Endothelial cell of umbilical vein (primary cell): ENCODE results near the gene SEMA4A. TPM values are rescaled to one million over a fixed set of nuclear protein-coding genes. Genes with fewer than 3 reads are reported as not detected.
"Not testable (repeated sequence)": the region's sequence is repeated elsewhere in the genome, so short reads cannot be mapped to it uniquely, and the experiment has no call there.

Experiments used
- BruUV-seq: library from RNA; stranded (reverse); fragments of 400-500 nt; replicated peaks from 2 replicates; lab custom pipeline; 2021; lab: Mats Ljungman, UMichigan
- CTCF ChIA-PET: fragments of 300-600, 350-600 bp; sonication (Branson Sonifier 250); formaldehyde crosslinking; loops from one replicate; lab custom pipeline; 2021; ENCODE audit warnings: antibody characterized with exemption, inconsistent platforms; lab: Charles Lee
- POLR2A ChIA-PET: fragments of 300-600, 350-600 bp; sonication (Branson Sonifier 250); formaldehyde crosslinking; loops from one replicate; lab custom pipeline; 2021; ENCODE audit warnings: antibody characterized with exemption, inconsistent platforms; lab: Charles Lee
- DNase-seq: peaks from one replicate; pipeline ENCODE4 v3.0.0-alpha.2; 2011; ENCODE audit warnings: low read depth, low spot score
- FAIRE-seq: peaks from 2 replicates; lab custom pipeline; 2011; peaks lifted over from hg19 to GRCh38; lab: Jason Lieb, UNC
- H2AFZ ChIP-seq: 2 replicates; pipeline ENCODE4 v1.6.0; 2012; ENCODE audit warnings: low read depth, low read length, control low read depth, inconsistent platforms
- H3K27ac ChIP-seq: 2 replicates; pipeline ENCODE4 v1.5.1; 2011; ENCODE audit warnings: low read depth, mild to moderate bottlenecking, control low read depth, low read length, moderate library complexity; ENCODE audit not compliant: insufficient read depth
- H3K27me3 ChIP-seq, 2 experiments: 2 replicates each; pipeline versions ENCODE4 v1.6.0 to v1.6.1; 2011; ENCODE audit warnings: low read length in 2 of 2, mixed read lengths in 1 of 2; ENCODE audit not compliant: control insufficient read depth in 2 of 2, insufficient read depth in 2 of 2
- H3K36me3 ChIP-seq, 2 experiments: 2 replicates in 1 of 2; 3 replicates in 1 of 2; pipeline ENCODE4 v1.5.1; 2011; ENCODE audit warnings: low read length in 2 of 2, mild to moderate bottlenecking in 1 of 2, moderate library complexity in 1 of 2; ENCODE audit not compliant: control insufficient read depth in 2 of 2, insufficient read depth in 2 of 2; ENCODE audit errors: extremely low read depth in 1 of 2
- H3K4me1 ChIP-seq: 3 replicates; pipeline ENCODE4 v1.5.1; 2011; ENCODE audit warnings: mild to moderate bottlenecking, low read length; ENCODE audit not compliant: control insufficient read depth, insufficient read depth; ENCODE audit errors: extremely low read depth
- H3K4me2 ChIP-seq: 2 replicates; pipeline ENCODE4 v1.6.1; 2011; ENCODE audit warnings: low read length, control low read depth, mixed read lengths; ENCODE audit not compliant: insufficient read depth
- H3K4me3 ChIP-seq, 3 experiments: fragments of 200-600 bp in 1 of 3; sonication (generic), shearing (Covaris generic) in 1 of 3; replicated peaks in 1 of 3; 2 replicates each; pipeline ENCODE4 v1.5.1; 2011 to 2016; ENCODE audit warnings: control low read depth in 3 of 3, low read length in 3 of 3, mild to moderate bottlenecking in 2 of 3, inconsistent platforms in 1 of 3, low read depth in 1 of 3, moderate library complexity in 1 of 3; ENCODE audit not compliant: insufficient read depth in 1 of 3
- H3K79me2 ChIP-seq: 2 replicates; pipeline ENCODE4 v1.6.0; 2012; ENCODE audit warnings: low read length, inconsistent platforms; ENCODE audit not compliant: control insufficient read depth, insufficient read depth
- H3K9ac ChIP-seq: replicated peaks from 2 replicates; pipeline ENCODE3; 2011; ENCODE audit warnings: low read length, control low read depth; ENCODE audit not compliant: insufficient read depth; ENCODE audit errors: extremely low read depth
- H3K9me1 ChIP-seq: replicated peaks from 3 replicates; pipeline ENCODE4 v1.6.0; 2011; ENCODE audit warnings: mild to moderate bottlenecking, low read length; ENCODE audit not compliant: control insufficient read depth, insufficient read depth; ENCODE audit errors: extremely low read depth
- H3K9me3 ChIP-seq: replicated peaks from 2 replicates; pipeline ENCODE4 v1.5.1; 2012; ENCODE audit warnings: low read length, inconsistent platforms; ENCODE audit not compliant: control insufficient read depth, insufficient read depth
- H4K20me1 ChIP-seq: replicated peaks from 2 replicates; pipeline ENCODE3; 2011; ENCODE audit warnings: mild to moderate bottlenecking, low read length; ENCODE audit not compliant: control insufficient read depth, insufficient read depth; ENCODE audit errors: extremely low read depth
- EZH2 ChIP-seq: IDR thresholded peaks from 2 replicates; pipeline ENCODE4 v1.6.1; 2012; ENCODE audit warnings: borderline replicate concordance, low read depth, mild to moderate bottlenecking, moderate library complexity, low read length, inconsistent platforms; ENCODE audit not compliant: severe bottlenecking
- FOS ChIP-seq: IDR thresholded peaks from 2 replicates; pipeline ENCODE4 v1.6.1; 2011; ENCODE audit warnings: mild to moderate bottlenecking, low read length, moderate library complexity, borderline replicate concordance; ENCODE audit not compliant: insufficient read depth
- GATA2 ChIP-seq: IDR thresholded peaks from 2 replicates; pipeline ENCODE4 v1.7.0; 2011; ENCODE audit warnings: low read depth, mild to moderate bottlenecking, moderate library complexity, mixed read lengths, low read length; ENCODE audit not compliant: insufficient read length, insufficient read depth
- JUN ChIP-seq: IDR thresholded peaks from 2 replicates; pipeline ENCODE4 v1.6.1; 2011; ENCODE audit warnings: borderline replicate concordance, low read depth; ENCODE audit not compliant: insufficient read length, insufficient read depth
- MYC ChIP-seq: IDR thresholded peaks from one replicate; pipeline ENCODE4 v1.6.1; 2011; ENCODE audit warnings: mild to moderate bottlenecking, low read depth, low read length
- POLR2A ChIP-seq: IDR thresholded peaks from 2 replicates; pipeline ENCODE4 v1.6.1; 2012; ENCODE audit warnings: low read depth, mild to moderate bottlenecking, control low read depth, low read length
- POLR2AphosphoS5 ChIP-seq: IDR thresholded peaks from 2 replicates; pipeline ENCODE4 v1.6.1; 2012; ENCODE audit warnings: low read depth, mild to moderate bottlenecking, control low read depth, low read length, moderate library complexity; ENCODE audit not compliant: insufficient read depth
- dilution Hi-C: fragments of 300-500 bp; cut with MboI; formaldehyde crosslinking; loops from one replicate; pipeline ENCODE4 v1.15.0; 2019; ENCODE audit warnings: low sequenced_read_pairs; ENCODE audit not compliant: extremely low pct_ligation_motif_present
- intact Hi-C: fragments of 100-400 bp; cut with micrococcal nuclease; formaldehyde crosslinking; loops from one replicate; pipeline ENCODE4 v1.10.0; 2022
- polyA plus RNA-seq, 4 experiments: library from polyadenylated mRNA; depleted of rRNA in 3 of 4; stranded (reverse) in 3 of 4; unstranded in 1 of 4; fragments of >200 nt; gene quantifications; 2 replicates each; pipeline versions ENCODE4 v1.2.1 to v1.2.3, GENCODE V29; 2011 to 2012; ENCODE audit warnings: missing spikeins in 1 of 4
- total RNA-seq: library from RNA; stranded (reverse); gene quantifications from 2 replicates; pipeline ENCODE4 v1.2.3, GENCODE V29; 2021
- TF ChIP-seq, protein P1 (sequence below): IDR thresholded peaks from 2 replicates; pipeline ENCODE4 v1.6.1; 2011; ENCODE audit not compliant: insufficient read depth, insufficient read length
- TF ChIP-seq, protein P2 (sequence below), 2 donors: IDR thresholded peaks; 1 replicate in 1 of 2; 2 replicates in 1 of 2; pipeline ENCODE4 v1.5.1; 2011; ENCODE audit warnings: low read length in 2 of 2, mild to moderate bottlenecking in 2 of 2, moderate library complexity in 2 of 2, control low read depth in 1 of 2, inconsistent platforms in 1 of 2, low read depth in 1 of 2; ENCODE audit not compliant: insufficient read depth in 1 of 2; ENCODE audit errors: extremely low read depth in 1 of 2

Gene SEMA4A
- total and polyA plus RNA-seq, 2 donors (not counting 3 experiments of a cell fraction or from before 2014, with no cell fraction given), result 1.5 to 1.6 TPM

DNA sequence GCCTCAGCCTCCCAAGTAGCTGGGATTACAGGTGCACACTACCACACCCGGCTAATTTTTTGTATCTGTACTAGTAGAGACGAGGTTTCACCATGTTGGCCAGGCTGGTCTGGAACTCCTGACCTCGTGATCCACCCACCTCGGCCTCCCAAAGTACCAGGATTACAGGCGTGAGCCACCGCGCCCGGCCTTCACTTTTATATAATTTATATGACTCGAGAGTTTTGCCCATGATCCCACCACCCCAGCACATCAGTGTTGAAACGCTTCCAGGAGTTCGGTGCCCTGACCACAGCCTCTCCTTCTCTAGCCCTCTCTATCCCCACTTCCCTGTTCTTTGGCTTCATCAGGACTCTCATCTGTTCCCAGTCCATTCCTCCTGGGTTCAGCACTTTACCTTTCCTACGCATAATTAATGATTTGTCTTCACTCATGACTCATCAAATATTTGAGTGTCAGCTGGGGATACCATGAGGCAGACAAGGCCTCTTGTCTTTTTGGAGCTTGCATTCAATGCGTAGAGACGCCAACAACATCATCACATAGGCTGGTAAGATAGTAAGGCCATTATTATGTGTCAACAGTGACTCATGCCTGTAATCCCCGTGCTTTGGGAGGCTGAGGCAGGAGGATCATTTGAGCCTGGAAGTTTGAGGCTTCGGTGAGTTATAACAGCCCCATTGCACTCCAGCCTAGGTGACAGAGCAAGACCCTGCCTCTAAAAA, 60.8 kb downstream of the SEMA4A start:
- H3K4me2 ChIP-seq, result peak overlapping the region; percentile 89
- no peaks in the 10 kb centered on the region for H3K9me1 ChIP-seq
- dilution Hi-C loops (no loop called here), intact Hi-C loops (loop anchor here (5.0 kb wide), 1 partner anchor 112 kb away; no protein-coding TSS in a partner anchor)
- FAIRE-seq (no peak), DNase-seq (no peak)
- H3K27ac ChIP-seq, result no peak overlapping the region
- peaks cover 21% of the 10 kb centered on the region for H3K4me1 ChIP-seq
- H3K36me3 ChIP-seq, result peaks cover 0 to 9% of the 10 kb centered on the region in 2 experiments
- H4K20me1 ChIP-seq, result no peaks in the 10 kb centered on the region
- CTCF ChIA-PET, result interaction anchor here (3.1 to 4.6 kb wide), 2 partner anchors 10 to 67 kb away, joined by 28 to 43 read pairs; no protein-coding TSS in a partner anchor
- no peak overlapping the region for H3K4me3 ChIP-seq
- BruUV-seq, result no TSS peak
- no peak overlapping the region for H2AFZ ChIP-seq
- H3K9me3 ChIP-seq, result no peaks in the 10 kb centered on the region
- no peak for TF ChIP-seq JUN
- no peak for TF ChIP-seq EZH2
- TF ChIP-seq GATA2, result no peak
- TF ChIP-seq, protein P1, sequence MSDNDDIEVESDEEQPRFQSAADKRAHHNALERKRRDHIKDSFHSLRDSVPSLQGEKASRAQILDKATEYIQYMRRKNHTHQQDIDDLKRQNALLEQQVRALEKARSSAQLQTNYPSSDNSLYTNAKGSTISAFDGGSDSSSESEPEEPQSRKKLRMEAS, result no peak
- TF ChIP-seq POLR2AphosphoS5, result no peak
- TF ChIP-seq MYC, result no peak
- TF ChIP-seq POLR2A, result no peak
- TF ChIP-seq, protein P2, sequence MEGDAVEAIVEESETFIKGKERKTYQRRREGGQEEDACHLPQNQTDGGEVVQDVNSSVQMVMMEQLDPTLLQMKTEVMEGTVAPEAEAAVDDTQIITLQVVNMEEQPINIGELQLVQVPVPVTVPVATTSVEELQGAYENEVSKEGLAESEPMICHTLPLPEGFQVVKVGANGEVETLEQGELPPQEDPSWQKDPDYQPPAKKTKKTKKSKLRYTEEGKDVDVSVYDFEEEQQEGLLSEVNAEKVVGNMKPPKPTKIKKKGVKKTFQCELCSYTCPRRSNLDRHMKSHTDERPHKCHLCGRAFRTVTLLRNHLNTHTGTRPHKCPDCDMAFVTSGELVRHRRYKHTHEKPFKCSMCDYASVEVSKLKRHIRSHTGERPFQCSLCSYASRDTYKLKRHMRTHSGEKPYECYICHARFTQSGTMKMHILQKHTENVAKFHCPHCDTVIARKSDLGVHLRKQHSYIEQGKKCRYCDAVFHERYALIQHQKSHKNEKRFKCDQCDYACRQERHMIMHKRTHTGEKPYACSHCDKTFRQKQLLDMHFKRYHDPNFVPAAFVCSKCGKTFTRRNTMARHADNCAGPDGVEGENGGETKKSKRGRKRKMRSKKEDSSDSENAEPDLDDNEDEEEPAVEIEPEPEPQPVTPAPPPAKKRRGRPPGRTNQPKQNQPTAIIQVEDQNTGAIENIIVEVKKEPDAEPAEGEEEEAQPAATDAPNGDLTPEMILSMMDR (IDR thresholded peaks at IDR 0.05; ENCODE audit: extremely low read depth in 1 of 2, insufficient read depth in 1 of 2, low read depth in 1 of 2, low read length in 2 of 2), result no peak
- no peak for TF ChIP-seq FOS
- peaks cover 8% of the 10 kb centered on the region for H3K79me2 ChIP-seq
- POLR2A ChIA-PET, result interaction anchor here (1.6 kb wide), 1 partner anchor 67 kb away, joined by 3 read pairs; no protein-coding TSS in a partner anchor
- no peaks in the 10 kb centered on the region for H3K27me3 ChIP-seq
- H3K9ac ChIP-seq, result no peak overlapping the region

DNA sequence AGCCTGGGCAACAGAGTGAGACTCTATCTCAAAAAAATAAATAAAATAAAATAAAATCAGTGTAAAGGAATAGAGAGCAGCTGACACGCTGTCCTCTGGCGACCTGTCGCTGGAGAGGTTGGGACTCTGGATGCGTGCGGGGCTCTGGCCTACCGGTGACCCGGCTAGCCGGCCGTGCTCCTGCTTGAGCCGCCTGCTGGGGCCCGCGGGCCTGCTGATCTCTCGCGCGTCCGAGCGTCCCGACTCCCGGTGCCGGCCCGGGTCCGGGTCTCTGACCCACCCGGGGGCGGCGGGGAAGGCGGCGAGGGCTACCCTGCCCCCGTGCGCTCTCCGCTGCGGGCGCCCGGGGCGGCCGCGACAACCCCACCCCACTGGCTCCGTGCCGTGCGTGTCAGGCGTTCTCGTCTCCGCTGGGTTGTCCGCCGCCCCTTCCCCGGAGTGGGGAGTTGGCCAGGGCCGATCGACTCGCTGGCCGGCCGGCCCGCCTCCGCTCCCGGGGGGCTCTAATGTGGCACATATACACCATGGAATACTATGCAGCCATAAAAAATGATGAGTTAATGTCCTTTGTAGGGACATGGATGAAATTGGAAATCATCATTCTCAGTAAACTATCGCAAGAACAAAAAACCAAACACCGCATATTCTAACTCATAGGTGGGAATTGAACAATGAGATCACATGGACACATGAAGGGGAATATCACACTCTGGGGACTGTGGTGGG, 63.1 kb downstream of the SEMA4A start:
- H4K20me1 ChIP-seq, BruUV-seq, dilution Hi-C loops, intact Hi-C loops, H3K27me3 ChIP-seq, H3K4me3 ChIP-seq, H3K27ac ChIP-seq, H3K36me3 ChIP-seq, H3K9me1 ChIP-seq, H3K9me3 ChIP-seq, DNase-seq, H2AFZ ChIP-seq, H3K4me2 ChIP-seq, POLR2A ChIA-PET, H3K9ac ChIP-seq: not testable (repeated sequence)
- FAIRE-seq, result peak; percentile 100
- CTCF ChIA-PET, result interaction anchor here (4.6 kb wide), 1 partner anchor 8 kb away, joined by 43 read pairs; no protein-coding TSS in a partner anchor
- Histone ChIP-seq H3K79me2 (peaks cover 19% of the 10 kb centered on the region), H3K4me1 (peaks cover 21% of the 10 kb centered on the region)
